HepG2 (cell line): ENCODE results near the gene CEBPA. TPM values are rescaled to one million over a fixed set of nuclear protein-coding genes. Genes with fewer than 3 reads are reported as not detected.

Experiments
- ATAC-seq: fragments of 200-7000 bp; cut with Tn5 transposase; 3 replicates; pipeline ENCODE4 v1.9.1; 2020; ENCODE audit warnings: mild to moderate bottlenecking, moderate library complexity
- BruUV-seq: library from RNA; stranded (reverse); fragments of 400-500 nt; replicated peaks from 2 replicates; lab custom pipeline; 2021; lab: Mats Ljungman, UMichigan
- CTCF ChIA-PET: fragments of 300-600 bp; formaldehyde crosslinking; extraction: SDS; loops from one replicate; lab custom pipeline; 2021; ENCODE audit warnings: low total read pairs, inconsistent platforms, low intra/inter-chr PET ratio; lab: Yijun Ruan, JAX
- POLR2A ChIA-PET: fragments of 350-600 bp; sonication (Branson Sonifier 250); formaldehyde crosslinking; loops from one replicate; lab custom pipeline; 2020; ENCODE audit warnings: antibody characterized with exemption, inconsistent platforms; lab: Yijun Ruan, JAX
- DNase-seq: peaks from one replicate; pipeline ENCODE4 v3.0.0-alpha.2; 2015; ENCODE audit warnings: low spot score
- FAIRE-seq: peaks from 3 replicates; lab custom pipeline; 2011; peaks lifted over from hg19 to GRCh38; lab: Jason Lieb, UNC
- H2AFZ ChIP-seq: one replicate; pipeline ENCODE4 v1.6.1; 2011; ENCODE audit warnings: low read length, inconsistent platforms
- H3K27ac ChIP-seq: fragments of 300-600 bp; 3 replicates; pipeline ENCODE4 v1.8.0; 2011; ENCODE audit warnings: mixed run types, mild to moderate bottlenecking, mixed read lengths, low read length, inconsistent platforms; ENCODE audit not compliant: insufficient read depth; ENCODE audit errors: extremely low read length
- H3K27me3 ChIP-seq, 2 experiments: fragments of 200-600 bp in 1 of 2; 2 replicates in 1 of 2; 3 replicates in 1 of 2; pipeline versions ENCODE4 v1.6.0 to v1.8.0; 2011; ENCODE audit warnings: low read length in 2 of 2, mild to moderate bottlenecking in 2 of 2, moderate library complexity in 2 of 2, inconsistent platforms in 1 of 2; ENCODE audit not compliant: insufficient read depth in 2 of 2, control insufficient read depth in 1 of 2
- H3K36me3 ChIP-seq, 2 experiments: fragments of 200-600 bp in 1 of 2; replicated peaks in 1 of 2; 2 replicates in 1 of 2; 3 replicates in 1 of 2; pipeline versions ENCODE4 v1.5.1 to v1.8.0; 2011; ENCODE audit warnings: low read length in 2 of 2, inconsistent platforms in 1 of 2; ENCODE audit not compliant: insufficient read depth in 2 of 2, control insufficient read depth in 1 of 2
- H3K4me1 ChIP-seq: 2 replicates; pipeline ENCODE4 v1.5.1; 2012; ENCODE audit warnings: low read length, inconsistent platforms; ENCODE audit not compliant: insufficient read depth
- H3K4me2 ChIP-seq: 2 replicates; pipeline ENCODE4 v1.6.0; 2011; ENCODE audit warnings: low read depth, low read length, inconsistent platforms
- H3K4me3 ChIP-seq, 3 experiments: fragments of 200-600 bp in 1 of 3; sonication (generic), shearing (Covaris generic) in 1 of 3; replicated peaks in 1 of 3; 2 replicates each; pipeline ENCODE4 v1.5.1; 2011 to 2016; ENCODE audit warnings: low read length in 3 of 3, inconsistent platforms in 2 of 3, low read depth in 2 of 3, mild to moderate bottlenecking in 2 of 3, control low read depth in 1 of 3, mixed read lengths in 1 of 3; ENCODE audit not compliant: insufficient read depth in 1 of 3
- H3K79me2 ChIP-seq: one replicate; pipeline ENCODE4 v1.6.1; 2011; ENCODE audit warnings: low read length, inconsistent platforms; ENCODE audit not compliant: insufficient read depth
- H3K9ac ChIP-seq: 2 replicates; pipeline ENCODE4 v1.6.0; 2011; ENCODE audit warnings: mild to moderate bottlenecking, low read depth, low read length, inconsistent platforms; ENCODE audit not compliant: insufficient read depth
- H3K9me3 ChIP-seq: 2 replicates; pipeline ENCODE4 v1.5.1; 2012; ENCODE audit warnings: mild to moderate bottlenecking, low read length
- H4K20me1 ChIP-seq: 2 replicates; pipeline ENCODE4 v1.6.0; 2011; ENCODE audit warnings: inconsistent platforms, mild to moderate bottlenecking, low read length, moderate library complexity; ENCODE audit not compliant: insufficient read depth
- ATF7-NPFF ChIP-seq: sonication (generic); formaldehyde crosslinking; IDR thresholded peaks from 2 replicates; pipeline ENCODE4 v1.8.1; 2023; ENCODE audit warnings: mild to moderate bottlenecking, low read depth, missing genetic modification reagents, moderate library complexity
- NRL ChIP-seq: sonication (generic); formaldehyde crosslinking; IDR thresholded peaks from 2 replicates; pipeline ENCODE4 v1.5.0; 2020; ENCODE audit warnings: missing genetic modification reagents, mild to moderate bottlenecking, moderate library complexity, borderline replicate concordance
- PHB2 ChIP-seq: fragments of 450-650 bp; IDR thresholded peaks from 2 replicates; pipeline ENCODE4 v1.6.1; 2018; ENCODE audit not compliant: partially characterized antibody
- RBM39 ChIP-seq: fragments of 200-400 bp; formaldehyde crosslinking; IDR thresholded peaks from one replicate; pipeline ENCODE4 v1.6.1; 2018; ENCODE audit warnings: antibody characterized with exemption, mild to moderate bottlenecking, low read depth, low read length; ENCODE audit not compliant: poor library complexity, severe bottlenecking
- ZNF121 ChIP-seq: sonication (generic); formaldehyde crosslinking; IDR thresholded peaks from 2 replicates; pipeline ENCODE4 v1.5.0; 2020; ENCODE audit warnings: mild to moderate bottlenecking, missing genetic modification reagents
- ZNF563 ChIP-seq: sonication (generic); formaldehyde crosslinking; IDR thresholded peaks from 2 replicates; pipeline ENCODE4 v1.8.0; 2022; ENCODE audit warnings: mild to moderate bottlenecking, moderate library complexity, missing genetic modification reagents
- WGBS: methylation state at CpG from one replicate; pipeline ENCODE4 v1.1.6; 2017; ENCODE audit warnings: low lambda C conversion rate; 5-methylcytosine and 5-hydroxymethylcytosine counted together
- in situ Hi-C: cut with HindIII; loops from 2 replicates; pipeline ENCODE4 v1.10.0; 2017; ENCODE audit warnings: low pct_unique_long_range_greater_than_20kb; ENCODE audit not compliant: extremely low pct_ligation_motif_present
- intact Hi-C: fragments of 100-400 bp; cut with micrococcal nuclease; formaldehyde crosslinking; loops from one replicate; pipeline ENCODE4 v1.10.0; 2022; ENCODE audit not compliant: unreplicated experiment
- polyA plus RNA-seq, 8 experiments: library from polyadenylated mRNA; depleted of rRNA in 3 of 8; stranded (reverse) in 7 of 8; unstranded in 1 of 8; fragments of >200 nt; fragmentation: Illumina TruSeq in 4 of 8; extraction: Trizol in 4 of 8; gene quantifications; 2 replicates each; pipeline versions ENCODE4 v1.2.1 to v1.2.3, GENCODE V29; 2011 to 2016; ENCODE audit warnings: low read depth in 4 of 8, missing spikeins in 1 of 8, mixed read lengths in 1 of 8; ENCODE audit not compliant: insufficient read depth in 1 of 8
- total RNA-seq, 5 experiments: library from RNA; depleted of rRNA; stranded (reverse); fragments of >200 nt; fragmentation: Illumina TruSeq; extraction: Trizol; gene quantifications; 2 replicates each; pipeline ENCODE4 v1.2.3, GENCODE V29; 2016; ENCODE audit warnings: low read depth in 1 of 5
- TF ChIP-seq, protein P1 (sequence below): IDR thresholded peaks from 2 replicates; pipeline ENCODE4 v1.6.1; 2012; ENCODE audit warnings: low read length, improper control_type of control experiment
- TF ChIP-seq, protein P2 (sequence below): sonication (generic); formaldehyde crosslinking; IDR thresholded peaks from 2 replicates; pipeline ENCODE4 v1.4.0; 2020; ENCODE audit warnings: missing genetic modification reagents
- TF ChIP-seq, protein P3 (sequence below): sonication (generic); formaldehyde crosslinking; IDR thresholded peaks from 2 replicates; pipeline ENCODE4 v1.5.1; 2020; ENCODE audit warnings: missing genetic modification reagents, mild to moderate bottlenecking, borderline replicate concordance

The CEBPA gene
- total and polyA plus RNA-seq, 2 of the 13 experiments (the other 11 are each of a cell fraction or from before 2014, with no cell fraction given) = 24.8 to 103 TPM

DNA sequence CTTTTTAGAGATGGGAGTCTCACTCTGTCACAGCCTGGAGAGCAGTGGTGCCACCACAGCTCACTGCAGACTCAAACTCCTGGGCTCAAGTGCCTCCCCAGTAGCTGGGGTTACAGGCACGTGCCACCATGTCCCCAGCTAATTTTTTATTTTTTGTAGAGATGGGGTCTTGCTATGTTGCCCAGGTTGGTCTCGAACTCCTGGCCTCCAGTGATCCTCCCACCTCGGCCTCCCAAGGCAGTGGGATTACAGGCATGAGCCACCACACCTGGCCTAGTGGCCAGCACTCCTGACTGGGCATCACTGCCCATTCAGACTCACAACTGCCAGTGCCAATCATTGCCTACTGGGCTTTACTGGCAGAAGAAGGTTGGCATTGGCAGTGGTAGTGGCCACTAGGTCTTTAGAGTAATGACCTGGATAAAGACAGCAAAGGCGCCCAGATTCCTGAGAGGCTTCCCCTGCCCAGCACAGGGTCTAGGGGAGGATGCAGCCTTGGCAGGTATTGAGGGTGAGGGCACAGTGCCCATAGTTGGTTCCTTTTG lies 49.8 kb downstream of the CEBPA start:
- no TSS peak for BruUV-seq
- FAIRE-seq = no peak
- peaks cover 67% of the 10 kb centered on the region for H3K4me1 ChIP-seq
- no peaks in the 10 kb centered on the region for H3K36me3 ChIP-seq
- intact Hi-C loops (no loop called here), in situ Hi-C loops (no loop called here)
- no peak overlapping the region for H3K9ac ChIP-seq
- H4K20me1 ChIP-seq = no peaks in the 10 kb centered on the region
- TF ChIP-seq PHB2 (no peak), ZNF121 (CRISPR knock-in tag) (peak; percentile 33; the same call in 1 of the 2 replicates)
- H3K9me3 ChIP-seq = no peaks in the 10 kb centered on the region; the same call in 1 of the 2 replicates
- no peaks in the 10 kb centered on the region for H3K79me2 ChIP-seq
- POLR2A ChIA-PET = no interaction called here
- H3K4me3 ChIP-seq = no peak overlapping the region
- WGBS = 58% methylated on average over 4 of the region's 4 CpGs
- no peak overlapping the region for H3K4me2 ChIP-seq
- DNase-seq = no peak
- peaks cover 9 to 26% of the 10 kb centered on the region in 2 experiments; a peak in 4 of 5 replicates for H3K27me3 ChIP-seq
- H3K27ac ChIP-seq = no peak overlapping the region
- CTCF ChIA-PET = no interaction called here
- ATAC-seq = no peak
- no peak overlapping the region for H2AFZ ChIP-seq

DNA sequence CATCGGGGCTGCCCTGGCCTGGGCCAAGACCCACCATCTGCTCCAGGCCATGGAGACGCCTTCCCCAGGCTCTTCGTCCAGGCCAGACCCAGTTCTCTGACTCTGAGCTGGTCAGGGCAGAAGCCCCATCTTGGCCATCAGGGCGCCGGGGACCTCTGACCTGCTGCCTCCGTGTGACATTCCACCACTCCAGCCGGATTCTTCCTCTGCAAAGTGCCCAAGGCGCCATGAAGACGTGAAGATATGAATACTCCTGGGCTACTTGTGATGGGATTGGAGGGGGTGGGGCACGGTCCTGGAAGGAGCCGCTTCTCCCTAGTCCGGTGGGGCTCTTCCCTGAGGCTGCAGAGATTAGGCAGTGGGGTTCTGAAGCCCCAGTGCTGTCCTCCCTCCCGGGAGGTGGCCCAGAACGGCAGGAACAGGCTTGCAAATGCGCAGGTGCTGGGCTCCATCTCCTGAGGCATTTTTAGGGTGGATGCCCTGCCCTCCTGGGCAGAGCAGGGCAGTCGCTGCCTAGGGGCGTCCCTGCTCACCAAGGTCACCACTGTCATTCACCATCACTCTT lies 50.7 kb downstream of the CEBPA start:
- ChIA-PET POLR2A (interaction anchor here (0.6 to 1.5 kb wide), 3 partner anchors 27 to 186 kb away, joined by 3 to 7 read pairs (median 3); no protein-coding TSS in a partner anchor), CTCF (no interaction called here)
- Histone ChIP-seq H3K9ac (no peak overlapping the region), H3K4me1 (peaks cover 74% of the 10 kb centered on the region), H3K4me3 (no peak overlapping the region), H3K79me2 (no peaks in the 10 kb centered on the region), H3K36me3 (no peaks in the 10 kb centered on the region), H2AFZ (no peak overlapping the region), H3K27ac (no peak overlapping the region), H4K20me1 (no peaks in the 10 kb centered on the region), H3K4me2 (no peak overlapping the region), H3K9me3 (no peaks in the 10 kb centered on the region), H3K27me3 (peaks cover 9 to 26% of the 10 kb centered on the region in 2 experiments; a peak in 4 of 5 replicates)
- intact Hi-C loops (no loop called here), in situ Hi-C loops (no loop called here)
- DNase-seq (no peak), FAIRE-seq (no peak), ATAC-seq (no peak)
- no TSS peak for BruUV-seq
- WGBS = 60% methylated on average over 7 of the region's 17 CpGs
- TF ChIP-seq, protein P1, sequence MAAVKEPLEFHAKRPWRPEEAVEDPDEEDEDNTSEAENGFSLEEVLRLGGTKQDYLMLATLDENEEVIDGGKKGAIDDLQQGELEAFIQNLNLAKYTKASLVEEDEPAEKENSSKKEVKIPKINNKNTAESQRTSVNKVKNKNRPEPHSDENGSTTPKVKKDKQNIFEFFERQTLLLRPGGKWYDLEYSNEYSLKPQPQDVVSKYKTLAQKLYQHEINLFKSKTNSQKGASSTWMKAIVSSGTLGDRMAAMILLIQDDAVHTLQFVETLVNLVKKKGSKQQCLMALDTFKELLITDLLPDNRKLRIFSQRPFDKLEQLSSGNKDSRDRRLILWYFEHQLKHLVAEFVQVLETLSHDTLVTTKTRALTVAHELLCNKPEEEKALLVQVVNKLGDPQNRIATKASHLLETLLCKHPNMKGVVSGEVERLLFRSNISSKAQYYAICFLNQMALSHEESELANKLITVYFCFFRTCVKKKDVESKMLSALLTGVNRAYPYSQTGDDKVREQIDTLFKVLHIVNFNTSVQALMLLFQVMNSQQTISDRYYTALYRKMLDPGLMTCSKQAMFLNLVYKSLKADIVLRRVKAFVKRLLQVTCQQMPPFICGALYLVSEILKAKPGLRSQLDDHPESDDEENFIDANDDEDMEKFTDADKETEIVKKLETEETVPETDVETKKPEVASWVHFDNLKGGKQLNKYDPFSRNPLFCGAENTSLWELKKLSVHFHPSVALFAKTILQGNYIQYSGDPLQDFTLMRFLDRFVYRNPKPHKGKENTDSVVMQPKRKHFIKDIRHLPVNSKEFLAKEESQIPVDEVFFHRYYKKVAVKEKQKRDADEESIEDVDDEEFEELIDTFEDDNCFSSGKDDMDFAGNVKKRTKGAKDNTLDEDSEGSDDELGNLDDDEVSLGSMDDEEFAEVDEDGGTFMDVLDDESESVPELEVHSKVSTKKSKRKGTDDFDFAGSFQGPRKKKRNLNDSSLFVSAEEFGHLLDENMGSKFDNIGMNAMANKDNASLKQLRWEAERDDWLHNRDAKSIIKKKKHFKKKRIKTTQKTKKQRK = no peak
- TF ChIP-seq ZNF563 (CRISPR knock-in tag) = no peak
- TF ChIP-seq, protein P2, sequence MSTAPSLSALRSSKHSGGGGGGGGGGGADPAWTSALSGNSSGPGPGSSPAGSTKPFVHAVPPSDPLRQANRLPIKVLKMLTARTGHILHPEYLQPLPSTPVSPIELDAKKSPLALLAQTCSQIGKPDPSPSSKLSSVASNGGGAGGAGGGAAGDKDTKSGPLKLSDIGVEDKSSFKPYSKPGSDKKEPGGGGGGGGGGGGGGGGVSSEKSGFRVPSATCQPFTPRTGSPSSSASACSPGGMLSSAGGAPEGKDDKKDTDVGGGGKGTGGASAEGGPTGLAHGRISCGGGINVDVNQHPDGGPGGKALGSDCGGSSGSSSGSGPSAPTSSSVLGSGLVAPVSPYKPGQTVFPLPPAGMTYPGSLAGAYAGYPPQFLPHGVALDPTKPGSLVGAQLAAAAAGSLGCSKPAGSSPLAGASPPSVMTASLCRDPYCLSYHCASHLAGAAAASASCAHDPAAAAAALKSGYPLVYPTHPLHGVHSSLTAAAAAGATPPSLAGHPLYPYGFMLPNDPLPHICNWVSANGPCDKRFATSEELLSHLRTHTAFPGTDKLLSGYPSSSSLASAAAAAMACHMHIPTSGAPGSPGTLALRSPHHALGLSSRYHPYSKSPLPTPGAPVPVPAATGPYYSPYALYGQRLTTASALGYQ (CRISPR knock-in tag) = no peak
- no peak for TF ChIP-seq NRL
- TF ChIP-seq, protein P3, sequence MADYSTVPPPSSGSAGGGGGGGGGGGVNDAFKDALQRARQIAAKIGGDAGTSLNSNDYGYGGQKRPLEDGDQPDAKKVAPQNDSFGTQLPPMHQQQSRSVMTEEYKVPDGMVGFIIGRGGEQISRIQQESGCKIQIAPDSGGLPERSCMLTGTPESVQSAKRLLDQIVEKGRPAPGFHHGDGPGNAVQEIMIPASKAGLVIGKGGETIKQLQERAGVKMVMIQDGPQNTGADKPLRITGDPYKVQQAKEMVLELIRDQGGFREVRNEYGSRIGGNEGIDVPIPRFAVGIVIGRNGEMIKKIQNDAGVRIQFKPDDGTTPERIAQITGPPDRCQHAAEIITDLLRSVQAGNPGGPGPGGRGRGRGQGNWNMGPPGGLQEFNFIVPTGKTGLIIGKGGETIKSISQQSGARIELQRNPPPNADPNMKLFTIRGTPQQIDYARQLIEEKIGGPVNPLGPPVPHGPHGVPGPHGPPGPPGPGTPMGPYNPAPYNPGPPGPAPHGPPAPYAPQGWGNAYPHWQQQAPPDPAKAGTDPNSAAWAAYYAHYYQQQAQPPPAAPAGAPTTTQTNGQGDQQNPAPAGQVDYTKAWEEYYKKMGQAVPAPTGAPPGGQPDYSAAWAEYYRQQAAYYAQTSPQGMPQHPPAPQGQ = no peak
- no peak for TF ChIP-seq RBM39
- TF ChIP-seq ATF7-NPFF = no peak
